Measurements from ENCODE around the gene LRR1.
"Not testable (repeated sequence)": the region's sequence is repeated elsewhere in the genome, so short reads cannot be mapped to it uniquely, and the experiment has no call there.

Gene LRR1

DNA sequence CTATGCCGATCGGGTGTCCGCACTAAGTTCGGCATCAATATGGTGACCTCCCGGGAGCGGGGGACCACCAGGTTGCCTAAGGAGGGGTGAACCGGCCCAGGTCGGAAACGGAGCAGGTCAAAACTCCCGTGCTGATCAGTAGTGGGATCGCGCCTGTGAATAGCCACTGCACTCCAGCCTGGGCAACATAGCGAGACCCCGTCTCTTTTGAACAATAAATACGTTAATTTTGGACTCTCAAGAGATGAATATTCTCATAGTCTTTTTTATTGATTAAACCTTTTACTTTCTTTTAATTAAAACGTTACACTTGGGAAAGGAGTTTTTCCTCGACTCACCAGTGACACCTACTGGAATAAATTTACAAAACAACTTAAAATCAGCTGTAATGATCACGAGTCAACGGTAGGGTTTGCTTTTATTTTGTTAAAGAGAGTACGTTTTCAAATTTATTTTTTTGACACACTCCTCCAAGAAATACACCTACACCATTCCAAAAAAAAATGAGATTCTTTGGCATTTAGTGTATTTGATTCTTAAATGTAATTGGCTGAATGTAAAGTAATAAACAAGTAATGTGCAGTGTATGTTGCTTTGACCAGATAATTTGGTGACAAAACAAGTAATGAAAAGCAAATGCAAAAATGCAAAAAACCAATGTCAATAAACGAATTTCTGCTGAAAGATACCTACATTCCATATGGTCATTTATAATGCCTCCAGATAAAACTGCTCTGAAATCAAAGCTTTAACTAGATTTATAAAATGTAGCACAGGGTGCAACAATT, 11.9 kb upstream of the LRR1 start:
- DNase-seq (ENCODE audit: low spot score) = no peak

DNA sequence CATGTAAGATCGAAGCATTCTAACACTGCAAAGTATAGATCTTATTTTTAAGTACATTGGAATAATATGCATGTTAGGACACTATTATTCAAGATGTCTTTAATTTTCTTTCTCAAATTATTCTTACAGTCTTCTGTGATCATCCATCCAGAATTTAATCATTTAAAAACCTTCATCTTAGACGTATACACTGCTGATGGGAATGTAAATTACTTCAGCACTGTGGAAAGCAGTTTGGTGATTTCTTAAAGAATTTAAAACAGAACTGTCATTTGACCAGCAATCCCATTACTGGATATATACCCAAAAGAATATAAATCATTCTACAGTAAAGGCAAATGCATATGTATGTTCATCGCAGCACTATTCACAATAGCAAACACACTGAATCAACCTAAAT, 9.4 kb upstream of the LRR1 start:
- no peak for DNase-seq (ENCODE audit: low spot score)

DNA sequence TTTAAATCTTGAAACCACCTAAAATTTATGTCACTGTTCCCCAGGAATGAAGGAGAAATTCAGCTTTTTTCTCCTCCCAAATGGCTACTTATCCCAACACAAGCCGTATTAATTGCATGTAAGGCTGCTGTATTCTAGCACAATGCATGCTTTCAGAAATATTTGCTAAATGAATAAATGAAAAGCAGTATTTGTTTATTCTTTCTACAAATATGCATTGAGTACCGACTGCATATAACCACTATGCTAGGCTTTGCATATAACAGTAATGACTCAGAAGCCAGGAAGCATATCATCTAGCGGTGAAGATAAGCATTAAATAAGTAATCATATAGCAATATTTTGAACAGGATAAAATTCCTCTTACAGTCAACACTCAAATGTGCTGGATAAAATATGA, 5.7 kb upstream of the LRR1 start:
- no peak for DNase-seq (ENCODE audit: low spot score)

DNA sequence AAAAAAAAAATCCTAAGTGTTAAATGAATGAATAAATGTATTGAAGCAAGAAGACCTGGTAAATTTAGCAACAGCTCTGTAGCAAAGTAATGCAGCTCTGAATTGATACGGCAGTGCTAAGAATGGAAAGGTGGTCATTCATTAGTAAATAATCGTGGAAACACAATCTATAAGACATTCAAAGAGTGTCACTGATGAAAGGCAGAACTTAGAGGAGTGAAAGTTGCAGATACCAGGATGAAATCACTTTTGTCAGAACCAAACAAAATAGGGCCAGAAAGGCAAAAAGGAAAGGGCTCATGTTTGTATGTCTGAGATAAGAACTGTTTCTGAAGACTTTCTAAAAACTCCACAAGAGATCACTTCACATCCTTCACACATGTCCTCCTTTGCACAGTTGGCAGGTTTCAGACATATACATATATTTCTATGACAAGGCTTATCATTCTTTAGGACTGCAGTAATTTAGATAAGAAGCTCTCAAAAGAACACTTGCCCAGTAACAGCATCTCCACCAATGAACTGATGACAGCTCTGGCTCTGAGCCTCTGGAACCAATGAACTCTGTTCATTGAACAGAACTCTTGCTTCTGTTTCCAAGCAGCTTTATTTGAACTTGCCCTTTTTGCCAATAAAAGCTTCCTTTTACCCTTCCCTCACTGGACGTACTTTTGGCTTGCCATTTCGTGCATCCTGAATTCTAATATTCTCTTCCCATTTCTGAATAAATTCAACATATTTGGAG, 4.2 kb upstream of the LRR1 start:
- no peak for DNase-seq (ENCODE audit: low spot score)

DNA sequence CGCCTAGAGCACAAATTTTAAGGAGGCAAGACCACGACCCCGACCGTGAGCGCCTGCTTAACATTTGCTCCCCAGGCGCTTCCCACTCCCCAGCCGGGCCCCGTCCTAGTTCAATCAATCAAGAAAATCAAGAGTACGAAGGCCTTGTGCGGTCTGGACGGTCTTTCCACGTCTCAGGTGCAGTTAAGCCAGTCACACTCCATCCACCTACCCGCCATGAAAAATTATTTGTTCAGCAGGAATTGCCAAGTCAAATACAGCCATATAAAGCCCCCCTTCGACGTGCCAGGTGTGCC, 603 bp upstream of the LRR1 start:
- DNase-seq (ENCODE audit: low spot score) = no peak

DNA sequence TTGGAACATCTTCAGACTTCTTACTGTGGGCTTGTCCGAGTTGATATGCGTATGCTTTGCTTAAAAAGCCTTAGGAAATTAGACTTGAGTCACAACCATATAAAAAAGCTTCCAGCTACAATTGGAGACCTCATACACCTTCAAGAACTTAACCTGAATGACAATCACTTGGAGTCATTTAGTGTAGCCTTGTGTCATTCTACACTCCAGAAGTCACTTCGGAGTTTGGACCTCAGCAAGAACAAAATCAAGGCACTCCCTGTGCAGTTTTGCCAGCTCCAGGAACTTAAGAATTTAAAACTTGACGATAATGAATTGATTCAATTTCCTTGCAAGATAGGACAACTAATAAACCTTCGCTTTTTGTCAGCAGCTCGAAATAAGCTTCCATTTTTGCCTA, 8.8 kb downstream of the LRR1 start:
- DNase-seq (ENCODE audit: low spot score) = no peak

DNA sequence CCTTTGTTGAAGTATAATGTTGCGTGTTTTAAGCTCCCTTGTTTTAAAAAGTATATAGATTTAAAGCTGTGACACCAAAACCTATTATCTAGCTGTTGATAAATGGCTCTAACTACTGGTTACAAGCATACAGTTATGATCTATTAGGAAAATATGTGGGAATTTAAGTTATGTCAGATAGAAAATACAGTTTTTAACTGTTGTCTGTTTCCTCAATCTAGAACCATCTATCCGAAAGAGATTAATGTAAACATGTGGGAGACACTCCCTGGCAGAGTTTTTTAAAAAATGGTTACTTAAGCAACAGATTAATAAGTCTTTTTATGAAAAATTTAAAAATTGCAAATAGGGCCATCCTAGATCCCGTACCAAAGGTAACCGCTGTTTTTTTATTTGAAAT, 13.5 kb downstream of the LRR1 start:
- no peak for DNase-seq (ENCODE audit: low spot score)

DNA sequence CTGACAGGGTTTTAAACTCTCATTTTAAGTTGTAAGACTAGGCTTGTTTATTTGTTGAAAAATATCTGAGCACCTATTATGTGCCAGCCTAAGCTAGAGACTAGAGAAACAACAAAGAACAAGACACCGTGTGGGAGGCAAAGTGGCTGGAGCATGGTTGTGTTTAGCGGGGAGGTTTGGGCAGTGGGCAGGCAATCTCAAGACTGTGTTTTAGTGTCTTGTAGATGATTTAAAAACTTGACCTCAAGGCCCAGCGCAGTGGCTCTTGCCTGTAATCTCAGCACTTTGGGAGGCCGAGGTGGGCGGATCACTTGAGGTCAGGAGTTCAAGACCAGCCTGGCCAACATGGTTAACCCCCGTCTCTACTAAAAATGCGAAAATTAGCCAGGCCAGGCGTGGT, 13.9 kb downstream of the LRR1 start:
- no peak for DNase-seq (ENCODE audit: low spot score)

DNA sequence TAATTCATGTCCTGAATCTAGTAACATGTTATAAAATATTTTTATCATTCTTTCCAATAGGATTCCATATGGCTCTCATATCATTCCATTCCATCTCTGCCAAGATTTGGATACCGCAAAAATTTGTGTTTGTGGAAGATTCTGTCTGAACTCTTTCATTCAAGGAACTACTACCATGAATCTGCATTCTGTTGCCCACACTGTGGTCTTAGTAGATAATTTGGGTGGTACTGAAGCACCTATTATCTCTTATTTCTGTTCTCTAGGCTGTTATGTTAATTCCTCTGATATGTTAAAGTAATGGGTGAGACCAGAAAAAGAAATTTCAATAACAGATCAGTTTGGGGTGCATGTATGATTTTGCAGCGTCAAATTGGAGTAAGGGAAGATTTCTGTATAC, 15.5 kb downstream of the LRR1 start:
- DNase-seq (ENCODE audit: low spot score) = no peak

DNA sequence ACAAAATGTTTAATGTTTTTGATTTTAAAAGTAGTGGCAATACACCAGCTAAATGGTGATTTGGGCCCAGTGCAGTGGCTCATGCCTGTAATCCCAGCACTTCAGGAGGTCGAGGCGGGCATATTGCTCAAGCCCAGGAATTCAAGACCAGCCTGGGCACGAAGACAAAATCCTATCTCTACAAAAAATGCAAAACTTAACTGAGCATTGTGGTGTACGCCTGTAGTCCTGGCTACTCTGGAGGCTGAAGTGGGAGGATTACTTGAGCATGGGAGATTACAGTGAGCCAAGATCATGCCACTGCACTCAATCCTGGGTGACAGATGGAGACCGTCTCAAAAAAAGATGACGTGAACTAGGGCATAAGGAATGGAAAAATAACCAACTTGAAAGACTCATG, 17.0 kb downstream of the LRR1 start:
- no peak for DNase-seq (ENCODE audit: low spot score)

DNA sequence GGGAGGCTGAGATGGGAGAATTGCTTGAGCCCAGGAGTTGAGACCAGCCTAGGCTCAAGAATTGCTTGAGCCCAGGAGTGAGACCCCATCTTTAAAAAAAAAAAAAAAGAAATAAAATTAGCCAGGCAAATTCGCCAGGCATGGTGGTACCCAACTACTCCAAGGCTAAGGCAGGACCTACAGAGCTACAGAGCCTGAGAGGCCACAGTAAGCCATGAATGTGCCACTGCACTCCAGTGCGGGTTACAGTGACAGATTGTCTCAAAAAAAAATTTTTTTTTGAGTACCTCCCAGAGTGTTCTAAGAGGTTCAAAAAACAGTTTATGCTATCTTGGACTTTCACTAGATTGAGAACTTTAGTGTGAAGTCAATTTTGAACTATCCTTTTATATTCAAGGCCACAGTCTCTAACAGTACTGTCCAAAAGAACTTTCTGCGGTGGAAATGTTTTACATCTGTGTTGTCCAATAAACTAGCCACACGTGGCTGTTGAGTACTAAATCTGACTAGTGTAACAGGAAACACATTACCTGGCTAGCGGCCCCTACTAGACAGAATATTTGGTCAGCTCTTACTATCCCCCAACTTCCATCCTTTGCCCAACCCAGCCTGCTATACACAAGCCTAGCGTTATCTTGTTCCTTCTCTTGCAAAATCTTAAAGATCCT, 19.2 kb downstream of the LRR1 start:
- no peak for DNase-seq (ENCODE audit: low spot score)

DNA sequence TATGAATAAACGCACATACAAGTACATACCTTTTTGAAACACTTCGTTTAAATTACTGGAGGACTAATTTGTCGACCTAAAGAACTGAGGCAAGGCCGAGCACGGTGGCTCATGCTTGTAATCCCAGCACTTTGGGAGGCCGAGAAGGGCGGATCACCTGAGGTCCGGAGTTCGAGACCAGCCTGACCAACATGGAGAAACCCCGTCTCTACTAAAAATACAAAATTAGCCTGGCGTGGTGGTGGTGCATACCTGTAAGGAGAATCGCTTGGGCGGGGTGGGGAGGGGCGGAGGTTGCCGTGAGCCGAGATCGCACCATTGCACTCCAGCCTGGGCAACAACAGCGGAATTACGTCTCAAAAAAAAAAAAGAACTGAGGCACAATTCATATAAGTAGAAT, 20.5 kb downstream of the LRR1 start:
- DNase-seq (ENCODE audit: low spot score) = not testable (repeated sequence)

DNA sequence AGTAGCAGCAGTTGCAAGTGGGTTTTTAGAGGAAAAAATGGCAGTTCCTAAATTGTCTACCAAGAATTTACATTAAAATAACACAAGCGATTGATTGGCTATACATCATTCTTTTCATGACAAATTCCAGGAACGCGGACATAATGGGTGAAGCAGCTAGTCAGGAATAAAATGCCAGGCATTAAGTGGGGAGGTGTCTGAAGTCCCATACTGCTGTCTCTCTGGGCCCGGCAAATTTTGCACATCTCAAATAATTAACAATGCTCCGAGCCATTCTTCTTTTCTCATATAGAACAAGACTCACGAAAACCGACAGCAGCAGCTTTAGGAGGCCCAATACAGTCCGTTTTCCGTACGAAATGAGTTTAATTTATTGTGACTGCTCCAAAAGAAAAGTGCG, 21.0 kb downstream of the LRR1 start:
- DNase-seq (ENCODE audit: low spot score) = no peak

DNA sequence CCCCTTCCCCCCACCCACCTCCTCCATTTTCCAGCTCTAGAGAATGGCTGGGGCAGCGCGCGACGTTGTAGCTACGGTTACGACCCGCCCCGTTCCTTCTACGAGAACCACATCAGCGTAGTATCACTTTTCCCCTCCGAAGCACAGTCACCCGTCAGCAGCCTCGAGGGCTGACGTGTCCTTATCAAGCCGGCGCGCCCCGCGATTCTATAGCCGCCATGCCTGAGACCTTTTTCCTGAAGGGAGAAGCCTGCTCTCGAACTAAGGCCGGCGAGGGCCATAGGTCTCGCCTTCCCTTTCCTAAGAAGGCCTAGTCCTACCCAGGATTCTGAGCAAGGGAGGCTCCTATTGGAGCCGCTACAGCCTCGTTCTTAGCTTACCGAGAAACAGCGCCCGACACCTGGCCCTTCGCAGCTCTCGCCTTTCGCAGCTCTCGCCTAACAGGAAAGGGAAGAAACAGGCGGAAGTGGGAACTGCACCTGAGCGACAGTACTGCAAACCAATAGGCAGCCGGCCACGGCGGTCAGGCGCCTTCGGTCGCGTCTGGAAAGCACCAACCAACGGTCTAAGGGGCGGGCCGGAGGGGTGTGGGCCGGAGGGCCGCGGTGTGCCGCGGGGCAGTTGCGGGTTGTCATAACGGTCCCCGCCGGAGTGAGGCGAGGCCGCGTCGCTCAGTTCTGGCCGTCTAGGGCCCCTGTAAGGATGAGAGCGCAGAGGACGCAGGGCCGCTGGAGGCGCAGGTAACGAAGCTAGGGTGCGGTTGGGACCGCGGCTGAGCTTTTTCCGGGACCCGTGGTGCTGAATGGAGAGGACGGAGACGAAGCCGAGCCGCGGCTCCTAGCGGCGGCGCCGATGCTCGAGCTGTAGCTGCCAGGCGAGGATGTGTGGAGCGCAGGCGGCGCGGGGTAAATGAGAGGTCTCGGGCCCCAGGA, 21.7 kb downstream of the LRR1 start, which contains the start of the genes MGAT2 and RPL36AL:
Gene MGAT2, plus strand, starts transcription at position 618 of the 932 bp plus-strand sequence. CDS start 470 bp downstream, outside the sequence.
Gene RPL36AL, minus strand, starts transcription at position 445 of the 932 bp plus-strand sequence. CDS start 1,522 bp downstream, outside the sequence.
- peak; percentile 94 for DNase-seq (ENCODE audit: low spot score)

DNA sequence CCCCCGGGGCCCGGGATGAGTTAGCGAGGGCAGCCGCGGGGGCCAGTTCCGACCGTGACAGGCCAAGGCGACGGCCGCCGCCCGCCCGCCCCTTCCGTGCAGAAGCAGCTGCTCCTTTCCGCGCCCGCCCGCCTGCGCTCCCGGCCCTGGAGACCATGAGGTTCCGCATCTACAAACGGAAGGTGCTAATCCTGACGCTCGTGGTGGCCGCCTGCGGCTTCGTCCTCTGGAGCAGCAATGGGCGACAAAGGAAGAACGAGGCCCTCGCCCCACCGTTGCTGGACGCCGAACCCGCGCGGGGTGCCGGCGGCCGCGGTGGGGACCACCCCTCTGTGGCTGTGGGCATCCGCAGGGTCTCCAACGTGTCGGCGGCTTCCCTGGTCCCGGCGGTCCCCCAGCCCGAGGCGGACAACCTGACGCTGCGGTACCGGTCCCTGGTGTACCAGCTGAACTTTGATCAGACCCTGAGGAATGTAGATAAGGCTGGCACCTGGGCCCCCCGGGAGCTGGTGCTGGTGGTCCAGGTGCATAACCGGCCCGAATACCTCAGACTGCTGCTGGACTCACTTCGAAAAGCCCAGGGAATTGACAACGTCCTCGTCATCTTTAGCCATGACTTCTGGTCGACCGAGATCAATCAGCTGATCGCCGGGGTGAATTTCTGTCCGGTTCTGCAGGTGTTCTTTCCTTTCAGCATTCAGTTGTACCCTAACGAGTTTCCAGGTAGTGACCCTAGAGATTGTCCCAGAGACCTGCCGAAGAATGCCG, 22.6 kb downstream of the LRR1 start:
- DNase-seq (ENCODE audit: low spot score) = no peak

DNA sequence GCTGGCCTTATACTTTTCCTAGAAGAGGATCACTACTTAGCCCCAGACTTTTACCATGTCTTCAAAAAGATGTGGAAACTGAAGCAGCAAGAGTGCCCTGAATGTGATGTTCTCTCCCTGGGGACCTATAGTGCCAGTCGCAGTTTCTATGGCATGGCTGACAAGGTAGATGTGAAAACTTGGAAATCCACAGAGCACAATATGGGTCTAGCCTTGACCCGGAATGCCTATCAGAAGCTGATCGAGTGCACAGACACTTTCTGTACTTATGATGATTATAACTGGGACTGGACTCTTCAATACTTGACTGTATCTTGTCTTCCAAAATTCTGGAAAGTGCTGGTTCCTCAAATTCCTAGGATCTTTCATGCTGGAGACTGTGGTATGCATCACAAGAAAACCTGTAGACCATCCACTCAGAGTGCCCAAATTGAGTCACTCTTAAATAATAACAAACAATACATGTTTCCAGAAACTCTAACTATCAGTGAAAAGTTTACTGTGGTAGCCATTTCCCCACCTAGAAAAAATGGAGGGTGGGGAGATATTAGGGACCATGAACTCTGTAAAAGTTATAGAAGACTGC, 23.4 kb downstream of the LRR1 start:
- no peak for DNase-seq (ENCODE audit: low spot score)

DNA sequence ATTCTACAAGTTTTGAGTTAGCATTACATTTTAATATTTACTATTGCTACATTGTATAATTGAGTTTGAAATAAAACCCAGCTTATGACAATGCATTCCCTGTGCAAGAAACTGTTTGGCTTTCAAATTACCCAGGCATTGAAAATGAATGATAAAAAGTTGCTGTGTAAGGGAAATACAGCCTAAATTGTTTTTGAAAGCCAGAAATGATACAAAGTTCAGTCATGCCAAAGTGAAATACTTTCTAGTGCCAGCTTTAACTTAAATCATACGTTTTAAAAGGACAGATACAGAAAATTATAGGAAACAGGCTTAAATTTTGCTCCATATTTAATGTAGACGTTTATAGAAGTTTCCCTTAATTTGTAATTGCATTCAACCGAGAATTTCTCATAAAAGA, 24.6 kb downstream of the LRR1 start:
- no peak for DNase-seq (ENCODE audit: low spot score)

DNA sequence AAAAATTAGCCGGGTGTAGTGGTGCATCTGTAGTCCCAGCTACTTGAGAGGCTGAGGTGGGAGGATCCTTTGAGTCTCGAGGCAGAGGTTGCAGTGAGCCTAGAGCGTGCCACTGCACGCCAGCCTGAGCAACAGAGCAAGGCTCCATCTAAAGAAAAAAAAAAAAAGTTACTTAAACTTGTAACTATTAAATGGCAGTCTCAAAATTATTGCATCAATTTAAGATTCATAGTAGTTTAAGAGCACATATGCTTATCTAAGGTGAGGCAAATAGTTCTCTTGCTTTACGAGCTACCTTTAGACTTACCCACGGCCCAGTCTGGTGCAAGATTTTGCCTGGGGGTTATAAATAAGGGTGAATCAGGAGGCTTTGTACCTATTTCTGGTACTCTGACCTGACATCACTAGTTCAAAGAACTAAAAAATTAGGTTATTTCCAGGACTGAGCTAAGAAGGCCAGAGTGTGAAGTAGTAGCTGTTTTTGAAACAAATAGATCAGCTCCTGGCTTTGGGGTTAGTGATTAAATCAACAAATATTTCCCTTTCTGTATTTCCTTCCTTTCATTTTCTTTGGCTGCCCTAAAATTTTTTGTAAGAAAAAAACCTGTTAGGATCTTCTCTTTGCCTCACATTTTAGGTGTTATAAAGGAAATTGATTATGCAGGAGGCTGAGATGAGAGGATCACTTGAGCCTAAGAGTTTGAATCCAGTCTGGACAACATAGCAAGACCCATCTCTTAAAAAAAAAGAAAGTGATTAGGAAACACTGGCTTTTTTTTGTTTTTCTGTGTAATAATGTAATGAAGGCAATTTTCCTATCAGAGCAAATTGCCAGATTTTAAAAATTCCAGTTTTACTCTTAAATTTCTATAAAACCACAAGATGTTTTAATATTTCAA, 25.4 kb downstream of the LRR1 start:
- DNase-seq (ENCODE audit: low spot score) = peak; percentile 19

DNA sequence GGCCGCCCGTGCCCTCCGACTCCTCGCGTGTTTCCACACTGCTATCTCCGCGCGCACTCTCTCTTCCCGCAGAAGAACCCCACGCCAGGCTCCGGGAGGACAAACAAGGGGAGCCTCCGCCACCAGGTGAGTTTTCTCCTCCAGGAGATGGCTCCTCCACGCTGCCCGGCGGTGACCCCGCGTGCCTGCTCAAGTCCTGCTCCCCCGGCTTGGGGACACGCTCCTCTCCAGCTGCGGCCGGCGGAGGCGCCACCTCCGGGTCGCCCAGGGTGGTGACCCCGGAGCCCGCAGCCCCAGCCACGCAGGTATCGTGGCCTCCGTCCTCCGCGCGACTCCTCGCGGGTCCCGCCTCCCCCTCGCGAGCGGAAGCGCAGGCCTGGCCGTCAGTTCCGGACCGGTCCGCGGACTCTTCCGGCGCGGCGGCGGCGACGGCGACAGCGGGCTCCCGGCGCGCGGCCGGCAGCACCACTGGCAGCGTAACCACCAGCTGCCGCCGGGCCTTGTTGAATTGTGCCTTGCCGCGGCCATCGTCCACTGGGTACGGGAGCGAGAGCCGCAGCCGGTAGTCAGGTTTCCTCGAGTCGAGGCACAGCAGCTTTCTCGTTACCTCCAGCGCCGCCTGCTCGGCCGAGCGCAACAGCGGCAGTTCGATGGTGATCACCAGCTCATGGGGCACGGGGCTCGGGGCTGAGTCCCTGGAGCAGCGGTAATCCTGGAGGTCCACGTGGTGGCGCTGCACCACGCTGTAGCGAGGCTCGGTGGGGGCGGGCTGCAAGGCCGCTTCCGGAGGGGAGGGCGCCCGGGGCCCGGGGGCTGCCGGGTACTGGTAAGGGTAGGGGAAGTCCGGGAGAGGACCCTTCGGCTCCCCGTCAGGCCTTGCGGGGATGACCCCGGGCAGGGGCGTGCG, 35.2 kb downstream of the LRR1 start:
- DNase-seq (ENCODE audit: low spot score) = peak; percentile 82
